Fibroblast of the aortic adventitia (primary cell): ENCODE data around the gene TRPV4. TPM values are rescaled to one million over a fixed set of nuclear protein-coding genes. Genes with fewer than 3 reads are reported as not detected.

Experiments
- DNase-seq: peaks from one replicate; pipeline ENCODE4 v3.0.0-alpha.2; 2010; ENCODE audit warnings: low read depth
- H3K4me3 ChIP-seq: 2 replicates; pipeline ENCODE4 v1.5.1; 2011; ENCODE audit warnings: low read depth, mild to moderate bottlenecking, control low read depth, low read length, moderate library complexity
- total RNA-seq: library from RNA; depleted of rRNA; stranded (reverse); fragments of >200 nt; gene quantifications from 2 replicates; pipeline ENCODE4 v1.2.3, GENCODE V29; 2012; ENCODE audit warnings: low replicate concordance
- TF ChIP-seq, protein P1 (sequence below): IDR thresholded peaks from 2 replicates; pipeline ENCODE4 v1.5.1; 2011; ENCODE audit warnings: mild to moderate bottlenecking, low read length, control low read depth, inconsistent platforms; ENCODE audit not compliant: insufficient read depth

The TRPV4 gene
- total RNA-seq, 1 donor = 2.1 TPM

DNA sequence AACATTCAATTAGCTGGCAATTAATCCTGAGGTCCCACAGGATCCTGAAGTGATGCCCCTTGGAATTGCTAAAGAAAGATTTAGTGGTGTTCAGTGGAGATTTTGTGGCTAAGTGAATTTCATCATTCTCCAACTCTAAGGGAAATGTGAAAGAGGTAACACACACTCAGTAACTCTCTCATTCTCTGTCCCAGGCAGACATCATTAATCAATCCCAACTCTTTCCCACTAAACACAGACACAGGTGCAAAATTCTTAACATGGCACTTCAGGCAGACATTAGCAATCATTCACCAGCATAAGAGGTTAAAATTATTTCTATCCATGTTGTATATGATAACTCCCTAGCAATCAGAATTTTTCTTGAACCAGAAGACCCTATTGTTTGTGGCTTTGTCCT, 40.2 kb downstream of the TRPV4 start:
- TF ChIP-seq, protein P1, sequence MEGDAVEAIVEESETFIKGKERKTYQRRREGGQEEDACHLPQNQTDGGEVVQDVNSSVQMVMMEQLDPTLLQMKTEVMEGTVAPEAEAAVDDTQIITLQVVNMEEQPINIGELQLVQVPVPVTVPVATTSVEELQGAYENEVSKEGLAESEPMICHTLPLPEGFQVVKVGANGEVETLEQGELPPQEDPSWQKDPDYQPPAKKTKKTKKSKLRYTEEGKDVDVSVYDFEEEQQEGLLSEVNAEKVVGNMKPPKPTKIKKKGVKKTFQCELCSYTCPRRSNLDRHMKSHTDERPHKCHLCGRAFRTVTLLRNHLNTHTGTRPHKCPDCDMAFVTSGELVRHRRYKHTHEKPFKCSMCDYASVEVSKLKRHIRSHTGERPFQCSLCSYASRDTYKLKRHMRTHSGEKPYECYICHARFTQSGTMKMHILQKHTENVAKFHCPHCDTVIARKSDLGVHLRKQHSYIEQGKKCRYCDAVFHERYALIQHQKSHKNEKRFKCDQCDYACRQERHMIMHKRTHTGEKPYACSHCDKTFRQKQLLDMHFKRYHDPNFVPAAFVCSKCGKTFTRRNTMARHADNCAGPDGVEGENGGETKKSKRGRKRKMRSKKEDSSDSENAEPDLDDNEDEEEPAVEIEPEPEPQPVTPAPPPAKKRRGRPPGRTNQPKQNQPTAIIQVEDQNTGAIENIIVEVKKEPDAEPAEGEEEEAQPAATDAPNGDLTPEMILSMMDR = no peak
- no peak for DNase-seq

GRCh38 chr12:109789526-109790048, 43.6 kb downstream of the TRPV4 start:
- no peak overlapping the region for H3K4me3 ChIP-seq
- no peak for DNase-seq
- TF ChIP-seq, protein P1 = no peak

More for the DNA sequence above, 40.2 kb downstream of the TRPV4 start:
- no peak overlapping the region for H3K4me3 ChIP-seq

DNA sequence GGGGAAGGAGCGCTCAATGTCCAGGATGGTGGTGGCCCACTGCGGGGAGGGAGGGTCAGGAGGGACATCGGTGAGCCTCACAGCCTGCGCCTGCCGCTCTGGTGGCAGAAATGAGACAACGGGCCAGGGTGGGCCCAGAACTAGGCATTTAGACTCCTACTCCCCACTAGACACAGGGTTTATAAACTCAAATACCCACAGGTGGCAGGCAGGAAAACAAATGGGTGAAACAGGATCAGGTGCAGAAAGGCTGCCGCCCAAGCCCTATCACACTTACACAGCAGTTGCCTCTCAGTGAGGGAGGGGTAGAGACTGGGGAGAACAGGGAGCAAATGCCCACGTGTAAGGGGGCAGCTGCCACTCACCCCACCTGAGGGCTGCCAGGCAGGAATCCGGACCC, 46.4 kb downstream of the TRPV4 start:
- TF ChIP-seq, protein P1 = no peak
- no peak for DNase-seq

GRCh38 chr12:109785854-109786253, 47.3 kb downstream of the TRPV4 start:
- TF ChIP-seq, protein P1 = no peak
- H3K4me3 ChIP-seq = no peak overlapping the region
- no peak for DNase-seq

More for the DNA sequence above, 46.4 kb downstream of the TRPV4 start:
- no peak overlapping the region for H3K4me3 ChIP-seq

DNA sequence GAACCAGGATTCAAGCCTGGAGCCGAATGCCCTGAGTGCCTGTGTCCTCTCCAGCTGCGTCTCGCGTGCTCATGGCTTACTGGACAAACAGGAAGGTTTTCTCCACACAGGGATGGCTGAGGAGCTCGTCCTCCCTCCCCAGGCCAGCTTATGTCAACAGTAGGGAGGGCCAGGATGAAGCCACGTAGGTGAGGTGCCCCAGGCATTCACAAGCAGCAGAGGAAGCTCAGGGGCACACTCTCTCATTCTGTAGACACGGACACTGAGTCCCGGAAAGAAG, 49.3 kb downstream of the TRPV4 start:
- H3K4me3 ChIP-seq = no peak overlapping the region
- TF ChIP-seq, protein P1 = no peak
- DNase-seq = no peak

GRCh38 chr12:109783135-109783964, 49.8 kb downstream of the TRPV4 start:
- TF ChIP-seq, protein P1 = no peak
- no peak overlapping the region for H3K4me3 ChIP-seq
- no peak for DNase-seq
